ENCODE results near the gene LILRB5.
"Not testable (repeated sequence)": the region's sequence is repeated elsewhere in the genome, so short reads cannot be mapped to it uniquely, and the experiment has no call there.

The LILRB5 gene

GRCh38 chr19:54257116-54257480, at the start of gene LILRB5:
Gene LILRB5 (minus strand): TSS chr19:54257273. CDS start chr19:54257193, 80 bp downstream.
- DNase-seq (ENCODE audit: low read depth, low spot score): no peak

GRCh38 chr19:54305141-54305540, 48.1 kb upstream of the LILRB5 start:
- no peak for DNase-seq (ENCODE audit: low read depth, low spot score)

- no peak for DNase-seq (ENCODE audit: low read depth, low spot score)
Observed at GRCh38 chr19:54302257-54302656, 45.2 kb upstream of the LILRB5 start.

- DNase-seq (ENCODE audit: low read depth, low spot score): no peak
Observed at GRCh38 chr19:54299515-54299914, 42.4 kb upstream of the LILRB5 start.

GRCh38 chr19:54299126-54299498, 42.0 kb upstream of the LILRB5 start:
- DNase-seq (ENCODE audit: low read depth, low spot score): no peak

- DNase-seq (ENCODE audit: low read depth, low spot score): no peak
Observed at GRCh38 chr19:54298357-54299125, 41.5 kb upstream of the LILRB5 start.

GRCh38 chr19:54297759-54298305, 40.8 kb upstream of the LILRB5 start:
- no peak for DNase-seq (ENCODE audit: low read depth, low spot score)

GRCh38 chr19:54294539-54294938, 37.5 kb upstream of the LILRB5 start:
- no peak for DNase-seq (ENCODE audit: low read depth, low spot score)

GRCh38 chr19:54289160-54289559, 32.1 kb upstream of the LILRB5 start:
- not testable (repeated sequence) for DNase-seq (ENCODE audit: low read depth, low spot score)

- DNase-seq (ENCODE audit: low read depth, low spot score): no peak
Observed at GRCh38 chr19:54287456-54287855, 30.4 kb upstream of the LILRB5 start.

- DNase-seq (ENCODE audit: low read depth, low spot score): not testable (repeated sequence)
Observed at GRCh38 chr19:54286283-54286682, 29.2 kb upstream of the LILRB5 start.

GRCh38 chr19:54285427-54286056, 28.5 kb upstream of the LILRB5 start:
- DNase-seq (ENCODE audit: low read depth, low spot score): not testable (repeated sequence)

- no peak for DNase-seq (ENCODE audit: low read depth, low spot score)
Observed at GRCh38 chr19:54282686-54283470, 25.8 kb upstream of the LILRB5 start.

GRCh38 chr19:54281729-54282075, 24.6 kb upstream of the LILRB5 start:
- not testable (repeated sequence) for DNase-seq (ENCODE audit: low read depth, low spot score)

- no peak for DNase-seq (ENCODE audit: low read depth, low spot score)
Observed at GRCh38 chr19:54281007-54281728, 24.1 kb upstream of the LILRB5 start, which contains the start of gene LILRB2. Gene LILRB2 (minus strand): TSS chr19:54281110. CDS start chr19:54280496, 614 bp downstream.

- DNase-seq (ENCODE audit: low read depth, low spot score): not testable (repeated sequence)
Observed at GRCh38 chr19:54280441-54280840, 23.4 kb upstream of the LILRB5 start.

GRCh38 chr19:54280025-54280424, 23.0 kb upstream of the LILRB5 start:
- not testable (repeated sequence) for DNase-seq (ENCODE audit: low read depth, low spot score)

- no peak for DNase-seq (ENCODE audit: low read depth, low spot score)
Observed at GRCh38 chr19:54279406-54279962, 22.4 kb upstream of the LILRB5 start.

- not testable (repeated sequence) for DNase-seq (ENCODE audit: low read depth, low spot score)
Observed at GRCh38 chr19:54278571-54279195, 21.6 kb upstream of the LILRB5 start.

- not testable (repeated sequence) for DNase-seq (ENCODE audit: low read depth, low spot score)
Observed at GRCh38 chr19:54278056-54278455, 21.0 kb upstream of the LILRB5 start.

Data from activated naive CD8-positive, alpha-beta T cell treated with anti-CD3 and anti-CD28 coated beads, Interleukin-2, amount 50 U/mL, for 16 hours (primary cell).